GM18519 (cell line): Measurements from ENCODE around the gene INTS11.
A peak's percentile ranks its signal among the peaks of the same experiment; 100 is the strongest.

Experiments used
- ATAC-seq: cut with Tn5 transposase; IDR thresholded peaks from one replicate; pipeline ENCODE4 v1.9.1; 2021; ENCODE audit warnings: mild to moderate bottlenecking, moderate library complexity; ENCODE audit not compliant: unreplicated experiment, low FRiP score

Gene INTS11

GRCh38 chr1:1314678-1315335, 9.7 kb downstream of the INTS11 start:
- ATAC-seq = no peak

- ATAC-seq = no peak
Observed at GRCh38 chr1:1314237-1314586, 10.2 kb downstream of the INTS11 start.

- no peak for ATAC-seq
Observed at GRCh38 chr1:1313500-1314236, 10.8 kb downstream of the INTS11 start.

GRCh38 chr1:1312450-1313314, 11.8 kb downstream of the INTS11 start:
- ATAC-seq = no peak

GRCh38 chr1:1311107-1312104, 13.1 kb downstream of the INTS11 start:
- ATAC-seq = no peak

- no peak for ATAC-seq
Observed at GRCh38 chr1:1310476-1311053, 13.9 kb downstream of the INTS11 start.

GRCh38 chr1:1310109-1310385, 14.4 kb downstream of the INTS11 start:
- no peak for ATAC-seq

- no peak for ATAC-seq
Observed at GRCh38 chr1:1309251-1310108, 15.0 kb downstream of the INTS11 start.

GRCh38 chr1:1308756-1309250, 15.7 kb downstream of the INTS11 start:
- no peak for ATAC-seq

- peak; percentile 40 for ATAC-seq
Observed at GRCh38 chr1:1307923-1308755, 16.3 kb downstream of the INTS11 start, which contains the start of the genes ACAP3 and PUSL1. TSS of gene ACAP3 (minus strand) at chr1:1307930. CDS start at chr1:1307815, 115 bp downstream. TSS of gene PUSL1 (plus strand) at chr1:1308597. CDS start at chr1:1308644, 47 bp downstream.

- ATAC-seq = no peak
Observed at GRCh38 chr1:1307261-1307922, 17.1 kb downstream of the INTS11 start.

- ATAC-seq = no peak
Observed at GRCh38 chr1:1306661-1307260, 17.7 kb downstream of the INTS11 start.

- no peak for ATAC-seq
Observed at GRCh38 chr1:1306070-1306660, 18.3 kb downstream of the INTS11 start.

- ATAC-seq = no peak
Observed at GRCh38 chr1:1305300-1306069, 19.0 kb downstream of the INTS11 start.

- ATAC-seq = no peak
Observed at GRCh38 chr1:1304331-1305299, 19.8 kb downstream of the INTS11 start.
